H1 (cell line): Measurements from ENCODE around the gene CCNB1.

Source experiments
- CEBPB ChIP-seq: IDR thresholded peaks from 2 replicates; pipeline ENCODE4 v1.6.1; 2012; ENCODE audit warnings: low read depth, low read length
- CTCF ChIP-seq, 3 experiments: IDR thresholded peaks; 1 replicate in 2 of 3; 2 replicates in 1 of 3; pipeline versions ENCODE4 v1.5.1 to v1.6.1; 2011; ENCODE audit warnings: low read length in 3 of 3, mild to moderate bottlenecking in 3 of 3, inconsistent platforms in 2 of 3, low read depth in 1 of 3, moderate library complexity in 1 of 3; ENCODE audit not compliant: insufficient read depth in 1 of 3; ENCODE audit errors: control extremely low read depth in 1 of 3
- EZH2 ChIP-seq: fragments of 200-600 bp; sonication (generic); IDR thresholded peaks from 2 replicates; pipeline ENCODE4 v1.7.1; 2012; ENCODE audit warnings: low read depth, mild to moderate bottlenecking, moderate library complexity, low read length, inconsistent platforms; ENCODE audit not compliant: severe bottlenecking
- POLR2AphosphoS5 ChIP-seq: IDR thresholded peaks from 2 replicates; pipeline ENCODE4 v1.6.1; 2011; ENCODE audit warnings: low read depth, low read length
- RAD21 ChIP-seq, 2 experiments: IDR thresholded peaks in 1 of 2; conservative IDR thresholded peaks in 1 of 2; 2 replicates each; pipeline ENCODE4 v1.6.1; 2011; ENCODE audit warnings: low read depth in 2 of 2, low read length in 2 of 2, improper control_type of control experiment in 1 of 2, inconsistent platforms in 1 of 2, mild to moderate bottlenecking in 1 of 2, moderate library complexity in 1 of 2
- SRF ChIP-seq: IDR thresholded peaks from 2 replicates; pipeline ENCODE4 v1.6.1; 2011; ENCODE audit warnings: mild to moderate bottlenecking, low read depth, low read length, moderate library complexity
- TCF12 ChIP-seq: IDR thresholded peaks from 2 replicates; pipeline ENCODE4 v1.6.1; 2011; ENCODE audit warnings: low read depth, mild to moderate bottlenecking, low read length
- TEAD4 ChIP-seq: IDR thresholded peaks from 2 replicates; pipeline ENCODE4 v1.6.1; 2012; ENCODE audit warnings: low read depth, low read length, inconsistent platforms, mixed read lengths

- TF ChIP-seq CTCF (IDR thresholded peaks at IDR 0.05; ENCODE audit: control extremely low read depth in 1 of 3, insufficient read depth in 1 of 3, low read depth in 1 of 3, low read length in 3 of 3) (no peak), POLR2AphosphoS5 (no peak), SRF (no peak), TCF12 (no peak), CEBPB (no peak), EZH2 (no peak), RAD21 (IDR thresholded peaks at IDR 0.05 in 1 of 2, conservative IDR thresholded peaks at IDR 0.05 in 1 of 2; ENCODE audit: low read depth in 2 of 2, low read length in 2 of 2) (no peak), TEAD4 (no peak)
These were observed 26.1 kb upstream of the CCNB1 start for GRCh38 chr5:69140827-69141226.
